ENCODE data around the gene TAB2. TPM values are rescaled to one million over a fixed set of nuclear protein-coding genes. Genes with fewer than 3 reads are reported as not detected.
A peak's percentile ranks its signal among the peaks of the same experiment; 100 is the strongest.

TAB2 gene
- total RNA-seq, 4 donors from 2014 or later = 43.6 to 89.9 (median 64.7) TPM

GRCh38 chr6:149403534-149403933, 86.0 kb downstream of the TAB2 start:
- peaks cover 0 to 7% (median 2%) of the 10 kb centered on the region in 4 donors for H3K4me1 ChIP-seq
- TF ChIP-seq POLR2A (IDR thresholded peaks at IDR 0.05) (no peak), CTCF (IDR thresholded peaks at IDR 0.05) (no peak), EP300 (IDR thresholded peaks at IDR 0.05; ENCODE audit: low read depth) (no peak), POLR2AphosphoS5 (IDR thresholded peaks at IDR 0.05) (no peak)
- no peak overlapping the region for H3K27ac ChIP-seq
- in situ Hi-C loops (cut with MboI; ENCODE audit: low pct_ligation_motif_present in 1 of 4, low pct_unique_long_range_greater_than_20kb in 1 of 4, low sequenced_read_pairs in 3 of 4) = no loop called here
- no peak overlapping the region for H3K4me3 ChIP-seq
- DNase-seq = no peak
- H3K27me3 ChIP-seq = no peaks in the 10 kb centered on the region
- intact Hi-C loops (cut with DNase I; ENCODE audit: low total_unique reads) = no loop called here
- H3K9me3 ChIP-seq = no peaks in the 10 kb centered on the region
- WGBS, 2 donors (ENCODE audit: low coverage in 1 of 2) = 94 to 100% methylated on average over 2 to 3 of the region's 3 CpGs
- H3K36me3 ChIP-seq = peaks cover 0 to 45% (median 18%) of the 10 kb centered on the region in 4 donors

DNA sequence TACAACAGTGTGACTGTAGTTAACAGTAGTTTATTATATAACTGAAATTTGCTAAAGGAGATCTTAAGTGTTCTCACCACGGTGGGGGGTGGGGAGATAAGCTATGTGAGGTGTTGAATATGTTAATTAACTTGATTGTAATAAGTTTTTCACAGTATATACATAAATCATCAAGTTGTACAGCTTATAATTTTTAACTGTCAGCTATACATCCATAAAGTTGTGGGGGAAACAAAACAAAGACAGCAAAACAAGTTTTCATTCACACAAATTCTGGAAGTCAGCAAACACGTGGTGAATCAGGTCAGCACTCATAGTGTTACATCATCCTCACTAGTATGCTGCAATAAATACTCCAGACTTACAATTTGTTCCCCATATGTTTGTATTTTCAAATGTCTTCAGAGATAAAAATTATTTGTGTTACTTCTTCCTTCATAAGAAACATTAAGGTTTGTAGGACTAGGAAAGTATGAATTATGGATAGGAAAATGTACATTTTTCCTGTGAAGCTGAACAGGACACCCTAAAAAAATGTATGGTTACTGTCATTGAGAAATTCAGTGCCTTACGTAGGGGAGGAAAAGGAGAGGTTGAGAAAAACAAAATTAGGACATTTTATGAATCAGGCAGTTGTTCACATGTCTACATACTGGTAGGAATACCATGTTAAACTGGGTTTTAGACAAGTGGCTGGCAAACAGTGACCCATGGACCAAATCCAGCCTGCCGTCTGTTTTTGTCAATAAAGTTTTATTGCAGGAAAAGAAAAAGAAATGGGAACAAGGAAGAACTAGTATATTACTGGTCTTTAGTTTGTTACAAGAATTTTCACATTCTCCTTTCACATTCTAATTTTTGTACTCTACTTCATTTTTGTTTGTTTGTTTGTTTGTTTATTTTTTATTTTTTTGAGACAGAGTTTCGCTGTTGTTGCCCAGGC, 88.6 kb downstream of the TAB2 start:
- TF ChIP-seq CTCF (IDR thresholded peaks at IDR 0.05) = no peak
- TF ChIP-seq EP300 (IDR thresholded peaks at IDR 0.05; ENCODE audit: low read depth) = no peak
- TF ChIP-seq POLR2AphosphoS5 (IDR thresholded peaks at IDR 0.05) = no peak
- no peak for TF ChIP-seq POLR2A (IDR thresholded peaks at IDR 0.05)
- DNase-seq = no peak
- H3K4me1 ChIP-seq = peaks cover 0 to 7% (median 2%) of the 10 kb centered on the region in 4 donors
- H3K4me3 ChIP-seq = no peak overlapping the region
- H3K9me3 ChIP-seq = no peaks in the 10 kb centered on the region
- in situ Hi-C loops (cut with MboI; ENCODE audit: low pct_ligation_motif_present in 1 of 4, low pct_unique_long_range_greater_than_20kb in 1 of 4, low sequenced_read_pairs in 3 of 4) (no loop called here), intact Hi-C loops (cut with DNase I; ENCODE audit: low total_unique reads) (loop anchor here (5.0 kb wide), 1 partner anchor 234 kb away; no protein-coding TSS in a partner anchor)
- H3K27me3 ChIP-seq = no peaks in the 10 kb centered on the region
- WGBS, 2 donors (ENCODE audit: low coverage in 1 of 2) = 51 to 64% methylated on average over 5 of the region's 5 CpGs
- H3K27ac ChIP-seq = peak overlapping the region in 1 of 4 donors; percentile 19
- peaks cover 0 to 25% (median 5%) of the 10 kb centered on the region in 4 donors for H3K36me3 ChIP-seq

- peaks cover 0 to 16% (median 7%) of the 10 kb centered on the region in 4 donors for H3K4me1 ChIP-seq
- in situ Hi-C loops (cut with MboI; ENCODE audit: low pct_ligation_motif_present in 1 of 4, low pct_unique_long_range_greater_than_20kb in 1 of 4, low sequenced_read_pairs in 3 of 4) (no loop called here), intact Hi-C loops (cut with DNase I; ENCODE audit: low total_unique reads) (loop anchor here (5.0 kb wide), 1 partner anchor 237 kb away; no protein-coding TSS in a partner anchor)
- no peaks in the 10 kb centered on the region for H3K9me3 ChIP-seq
- no peak for DNase-seq
- TF ChIP-seq CTCF (IDR thresholded peaks at IDR 0.05) = no peak
- TF ChIP-seq EP300 (IDR thresholded peaks at IDR 0.05; ENCODE audit: low read depth) = no peak
- no peak for TF ChIP-seq POLR2AphosphoS5 (IDR thresholded peaks at IDR 0.05)
- no peak for TF ChIP-seq POLR2A (IDR thresholded peaks at IDR 0.05)
- H3K4me3 ChIP-seq = no peak overlapping the region
- WGBS, 2 donors (ENCODE audit: low coverage in 1 of 2) = 90 to 96% methylated on average over 3 of the region's 3 CpGs
- peaks cover 0 to 14% (median 2%) of the 10 kb centered on the region in 4 donors for H3K36me3 ChIP-seq
- H3K27ac ChIP-seq = no peak overlapping the region
- no peaks in the 10 kb centered on the region for H3K27me3 ChIP-seq
These were observed 92.1 kb downstream of the TAB2 start for GRCh38 chr6:149409617-149410016.

- H3K4me1 ChIP-seq = peaks cover 0 to 20% (median 5%) of the 10 kb centered on the region in 4 donors
- no peak for DNase-seq
- peaks cover 0 to 6% (median 2%) of the 10 kb centered on the region in 4 donors for H3K36me3 ChIP-seq
- no peak overlapping the region for H3K4me3 ChIP-seq
- intact Hi-C loops (cut with DNase I; ENCODE audit: low total_unique reads) (no loop called here), in situ Hi-C loops (cut with MboI; ENCODE audit: low pct_ligation_motif_present in 1 of 4, low pct_unique_long_range_greater_than_20kb in 1 of 4, low sequenced_read_pairs in 3 of 4) (no loop called here)
- H3K9me3 ChIP-seq = no peaks in the 10 kb centered on the region
- no peak overlapping the region for H3K27ac ChIP-seq
- no peaks in the 10 kb centered on the region for H3K27me3 ChIP-seq
- TF ChIP-seq CTCF (IDR thresholded peaks at IDR 0.05) = no peak
- TF ChIP-seq EP300 (IDR thresholded peaks at IDR 0.05; ENCODE audit: low read depth) = no peak
- no peak for TF ChIP-seq POLR2A (IDR thresholded peaks at IDR 0.05)
- no peak for TF ChIP-seq POLR2AphosphoS5 (IDR thresholded peaks at IDR 0.05)
These were observed 93.0 kb downstream of the TAB2 start for GRCh38 chr6:149410557-149410956.
